Measurements from ENCODE around the gene TSNAXIP1. TPM values are rescaled to one million over a fixed set of nuclear protein-coding genes. Genes with fewer than 3 reads are reported as not detected.

Gene TSNAXIP1
- polyA plus RNA-seq, 3 donors: 0.23 TPM; not detected in 2

DNA sequence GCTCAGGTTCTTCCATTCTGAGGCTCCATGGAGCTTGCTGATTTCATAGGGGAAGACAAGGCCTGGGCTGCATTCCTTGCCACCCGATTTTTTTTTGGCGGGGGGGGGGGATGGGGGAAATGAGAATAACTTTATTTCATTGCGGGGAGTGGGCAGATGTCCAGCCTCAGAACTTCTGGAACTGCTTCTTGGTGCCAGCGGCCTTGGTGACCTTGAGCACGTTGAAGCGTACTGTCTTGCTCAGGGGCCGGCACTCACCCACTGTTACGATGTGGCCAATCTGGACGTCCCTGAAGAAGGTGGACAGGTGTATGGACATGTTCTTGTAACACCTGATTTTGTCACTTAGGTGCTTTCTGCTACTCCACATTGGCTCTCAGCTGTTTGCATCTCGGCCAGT is 49.1 kb downstream of the TSNAXIP1 start:
- H3K9ac ChIP-seq (ENCODE audit: insufficient read depth, low read length, poor library complexity, severe bottlenecking): no peak overlapping the region
- Mint-ChIP-seq H3K4me1 (peaks cover 20% of the 10 kb centered on the region), H3K9me3 (peaks cover 0 to 2% (median 0%) of the 10 kb centered on the region in 7 donors)

GRCh38 chr16:67856927-67857546 is 50.3 kb downstream of the TSNAXIP1 start:
- H3K79me2 ChIP-seq (ENCODE audit: insufficient read depth, low read length): peaks cover 96% of the 10 kb centered on the region
- Mint-ChIP-seq H3K27ac (peak overlapping the region in 6 of 7 donors; percentile 68 to 92 (median 88)), H3K36me3 (peaks cover 16 to 17% of the 10 kb centered on the region in 2 donors), H3K27me3 (ENCODE audit: low read depth in 3 of 3) (no peaks in the 10 kb centered on the region), H3K9me3 (peaks cover 0 to 2% (median 0%) of the 10 kb centered on the region in 7 donors), H3K4me3 (no peak overlapping the region), H3K4me1 (peaks cover 26% of the 10 kb centered on the region)
- TF ChIP-seq CTCF (IDR thresholded peaks at IDR 0.05): no peak
- peaks cover 58% of the 10 kb centered on the region for H4K20me1 ChIP-seq (ENCODE audit: insufficient read depth, low read length)
- H3K36me3 ChIP-seq (replicated peaks in 1 of 2; ENCODE audit: control insufficient read depth in 1 of 2, insufficient read depth in 2 of 2, low read length in 2 of 2): peaks cover 14 to 20% of the 10 kb centered on the region in 2 donors
- peak overlapping the region in 1 of 2 donors; percentile 66 for H3K27ac ChIP-seq (ENCODE audit: low read depth in 1 of 2, low read length in 2 of 2)
- no peaks in the 10 kb centered on the region for H3K9me3 ChIP-seq (replicated peaks in 1 of 2; ENCODE audit: control insufficient read depth in 1 of 2, insufficient read depth in 1 of 2, low read length in 2 of 2)
- no peak overlapping the region for H2AFZ ChIP-seq (ENCODE audit: insufficient read depth, low read depth, low read length, poor library complexity, severe bottlenecking)
- H3K9ac ChIP-seq (ENCODE audit: insufficient read depth, low read length, poor library complexity, severe bottlenecking): peak overlapping the region; percentile 0
- H3K4me3 ChIP-seq (replicated peaks in 1 of 3; ENCODE audit: low read depth in 2 of 3, low read length in 3 of 3): no peak overlapping the region
- H3K4me2 ChIP-seq (replicated peaks; ENCODE audit: extremely low read depth, low read length, poor library complexity, severe bottlenecking): no peak overlapping the region
- 92% methylated on average over 4 of the region's 5 CpGs for WGBS (ENCODE audit: insufficient coverage)
- H3K4me1 ChIP-seq (ENCODE audit: control insufficient read depth in 1 of 2, insufficient read depth in 2 of 2, low read length in 2 of 2): peaks cover 4 to 12% of the 10 kb centered on the region in 2 donors
- no peak for DNase-seq
- no peaks in the 10 kb centered on the region for H3K27me3 ChIP-seq (ENCODE audit: control insufficient read depth in 2 of 2, insufficient read depth in 2 of 2, low read length in 2 of 2)
- intact Hi-C loops (cut with micrococcal nuclease): no loop called here

More for the DNA sequence above, 49.1 kb downstream of the TSNAXIP1 start:
- Histone ChIP-seq H3K36me3 (replicated peaks in 1 of 2; ENCODE audit: control insufficient read depth in 1 of 2, insufficient read depth in 2 of 2, low read length in 2 of 2) (peaks cover 6 to 8% of the 10 kb centered on the region in 2 donors), H3K4me2 (replicated peaks; ENCODE audit: extremely low read depth, low read length, poor library complexity, severe bottlenecking) (no peak overlapping the region), H3K27me3 (ENCODE audit: control insufficient read depth in 2 of 2, insufficient read depth in 2 of 2, low read length in 2 of 2) (no peaks in the 10 kb centered on the region), H3K4me1 (ENCODE audit: control insufficient read depth in 1 of 2, insufficient read depth in 2 of 2, low read length in 2 of 2) (peaks cover 4 to 9% of the 10 kb centered on the region in 2 donors), H3K4me3 (replicated peaks in 1 of 3; ENCODE audit: low read depth in 2 of 3, low read length in 3 of 3) (no peak overlapping the region), H2AFZ (ENCODE audit: insufficient read depth, low read depth, low read length, poor library complexity, severe bottlenecking) (no peak overlapping the region), H4K20me1 (ENCODE audit: insufficient read depth, low read length) (peaks cover 52% of the 10 kb centered on the region), H3K79me2 (ENCODE audit: insufficient read depth, low read length) (peaks cover 96% of the 10 kb centered on the region), H3K27ac (ENCODE audit: low read depth in 1 of 2, low read length in 2 of 2) (no peak overlapping the region), H3K9me3 (replicated peaks in 1 of 2; ENCODE audit: control insufficient read depth in 1 of 2, insufficient read depth in 1 of 2, low read length in 2 of 2) (no peaks in the 10 kb centered on the region)
- H3K4me3 Mint-ChIP-seq: no peak overlapping the region
- no peaks in the 10 kb centered on the region for H3K27me3 Mint-ChIP-seq (ENCODE audit: low read depth in 3 of 3)
- intact Hi-C loops (cut with micrococcal nuclease): no loop called here
- 100% methylated on average over 7 of the region's 10 CpGs for WGBS (ENCODE audit: insufficient coverage)
- H3K36me3 Mint-ChIP-seq: peaks cover 10% of the 10 kb centered on the region in 2 donors
- no peak for TF ChIP-seq CTCF (IDR thresholded peaks at IDR 0.05)
- no peak for DNase-seq
- H3K27ac Mint-ChIP-seq: peak overlapping the region in 2 of 7 donors; percentile 68 to 88

All from CD14-positive monocyte (primary cell).